ENCODE data around the gene NLK.
"Not testable (repeated sequence)": the region's sequence is repeated elsewhere in the genome, so short reads cannot be mapped to it uniquely, and the experiment has no call there.

GRCh38 chr17:28232966-28233870 is 190.7 kb downstream of the NLK start:
- peak; percentile 34 for TF ChIP-seq CTCF (IDR thresholded peaks at IDR 0.05; ENCODE audit: insufficient read depth, low read depth, low read length)
- not testable (repeated sequence) for TF ChIP-seq EZH2 (IDR thresholded peaks at IDR 0.05; ENCODE audit: insufficient read depth, low read length)

Measured in astrocyte (in vitro differentiated cells and primary cell).